ENCODE measurements around the gene ALPK1. TPM values are rescaled to one million over a fixed set of nuclear protein-coding genes. Genes with fewer than 3 reads are reported as not detected.
A peak's percentile ranks its signal among the peaks of the same experiment; 100 is the strongest.

ALPK1 gene
- total and polyA plus RNA-seq, 2 of the 4 experiments (the other 2 are of a cell fraction), result 3.3 to 7.9 TPM

DNA sequence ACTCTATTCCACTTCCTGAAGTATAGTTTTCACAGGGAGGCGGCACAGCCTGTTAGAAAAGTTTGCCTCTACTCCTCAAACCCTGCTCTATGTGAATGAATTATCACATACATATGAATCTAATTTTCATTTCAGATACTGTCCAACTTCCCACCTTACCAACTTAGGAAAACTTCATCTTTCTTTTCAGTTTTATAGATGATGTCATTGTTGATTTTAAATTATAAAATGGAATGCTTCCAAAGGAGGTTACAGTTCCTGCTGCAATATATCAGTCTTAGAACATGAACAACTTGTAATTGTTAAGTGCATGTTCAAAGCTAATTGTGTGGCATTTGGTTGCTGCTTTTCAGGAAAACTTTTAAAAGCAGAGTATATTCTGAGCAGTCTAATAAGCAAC lies 126.4 kb downstream of the ALPK1 start:
- H2AK5ac ChIP-seq (ENCODE audit: low read depth, low read length), result no peak overlapping the region
- BruUV-seq (replicated peaks), result no TSS peak
- no peak overlapping the region for H2AK9ac ChIP-seq (replicated peaks; ENCODE audit: low read depth, low read length, poor library complexity)
- no peaks in the 10 kb centered on the region for H3K36me3 ChIP-seq (ENCODE audit: control insufficient read depth, insufficient read depth, low read length)
- H2BK20ac ChIP-seq (ENCODE audit: low read depth, low read length), result no peak overlapping the region
- H3K23ac ChIP-seq (ENCODE audit: low read depth, low read length), result no peak overlapping the region
- H3K9me3 ChIP-seq (ENCODE audit: control insufficient read depth, insufficient read depth, low read length), result no peaks in the 10 kb centered on the region
- H2BK15ac ChIP-seq (ENCODE audit: low read depth, low read length), result no peak overlapping the region
- H3K4ac ChIP-seq (ENCODE audit: low read depth, low read length), result no peak overlapping the region
- peak; percentile 36 for DNase-seq
- peak; percentile 27 for ATAC-seq (ENCODE audit: low read depth)
- H3K14ac ChIP-seq (replicated peaks; ENCODE audit: low read depth, low read length), result no peak overlapping the region
- no peaks in the 10 kb centered on the region; the same call in 1 of the 2 replicates for H3K4me1 ChIP-seq (ENCODE audit: control insufficient read depth, insufficient read depth, low read length)
- no peaks in the 10 kb centered on the region for H3K27me3 ChIP-seq (ENCODE audit: control insufficient read depth, insufficient read depth, low read length)
- dilution Hi-C loops (cut with HindIII; ENCODE audit: low sequenced_read_pairs, unreplicated experiment), result no loop called here
- H2AFZ ChIP-seq (replicated peaks; ENCODE audit: low read length, poor library complexity), result no peak overlapping the region
- no peak overlapping the region for H2BK120ac ChIP-seq (ENCODE audit: low read depth, low read length)
- ChIA-PET CTCF (interaction anchor here (0.8 kb wide), 1 partner anchor 21 kb away, joined by 3 read pairs; no protein-coding TSS in a partner anchor), POLR2A (ENCODE audit: unreplicated experiment) (no interaction called here)
- H4K20me1 ChIP-seq (ENCODE audit: insufficient read depth, low read length), result no peaks in the 10 kb centered on the region
- intact Hi-C loops (cut with micrococcal nuclease), result no loop called here
- no peak overlapping the region for H3K9ac ChIP-seq (ENCODE audit: low read depth, low read length)
- H3K4me3 ChIP-seq (ENCODE audit: insufficient read depth, low read depth, low read length), result no peak overlapping the region
- H4K5ac ChIP-seq (ENCODE audit: low read depth, low read length), result no peak overlapping the region
- WGBS, 2 experiments (ENCODE audit: extremely low coverage in 2 of 2, insufficient read length in 1 of 2), result no CpG with 5 or more reads among the region's 1 CpG
- no peak overlapping the region for H3K4me2 ChIP-seq (ENCODE audit: low read depth, low read length)
- in situ Hi-C loops (cut with MboI; ENCODE audit: low sequenced_read_pairs), result no loop called here
- no peak overlapping the region for H2BK5ac ChIP-seq (ENCODE audit: low read depth, low read length, poor library complexity, severe bottlenecking)
- H3K9me1 ChIP-seq (ENCODE audit: insufficient read depth, low read length), result no peaks in the 10 kb centered on the region
- H3K27ac ChIP-seq (ENCODE audit: insufficient read depth, low read length), result no peak overlapping the region
- TF ChIP-seq RFX5 (IDR thresholded peaks at IDR 0.05; ENCODE audit: low read depth, low read length) (no peak), SMC3 (IDR thresholded peaks at IDR 0.05; ENCODE audit: low read depth, low read length) (no peak), POLR2A (IDR thresholded peaks at IDR 0.05; ENCODE audit: low read depth, low read length) (no peak), BHLHE40 (IDR thresholded peaks at IDR 0.05; ENCODE audit: low read depth, low read length) (no peak), MAFK (IDR thresholded peaks at IDR 0.05; ENCODE audit: low read depth, low read length) (no peak), CEBPB (IDR thresholded peaks at IDR 0.05; ENCODE audit: low read depth, low read length) (no peak), MXI1 (IDR thresholded peaks at IDR 0.05; ENCODE audit: borderline replicate concordance, low read depth, low read length) (no peak)
- TF ChIP-seq, protein P1, sequence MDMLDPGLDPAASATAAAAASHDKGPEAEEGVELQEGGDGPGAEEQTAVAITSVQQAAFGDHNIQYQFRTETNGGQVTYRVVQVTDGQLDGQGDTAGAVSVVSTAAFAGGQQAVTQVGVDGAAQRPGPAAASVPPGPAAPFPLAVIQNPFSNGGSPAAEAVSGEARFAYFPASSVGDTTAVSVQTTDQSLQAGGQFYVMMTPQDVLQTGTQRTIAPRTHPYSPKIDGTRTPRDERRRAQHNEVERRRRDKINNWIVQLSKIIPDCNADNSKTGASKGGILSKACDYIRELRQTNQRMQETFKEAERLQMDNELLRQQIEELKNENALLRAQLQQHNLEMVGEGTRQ (IDR thresholded peaks at IDR 0.05; ENCODE audit: low read depth, low read length), result no peak
- TF ChIP-seq, protein P2, sequence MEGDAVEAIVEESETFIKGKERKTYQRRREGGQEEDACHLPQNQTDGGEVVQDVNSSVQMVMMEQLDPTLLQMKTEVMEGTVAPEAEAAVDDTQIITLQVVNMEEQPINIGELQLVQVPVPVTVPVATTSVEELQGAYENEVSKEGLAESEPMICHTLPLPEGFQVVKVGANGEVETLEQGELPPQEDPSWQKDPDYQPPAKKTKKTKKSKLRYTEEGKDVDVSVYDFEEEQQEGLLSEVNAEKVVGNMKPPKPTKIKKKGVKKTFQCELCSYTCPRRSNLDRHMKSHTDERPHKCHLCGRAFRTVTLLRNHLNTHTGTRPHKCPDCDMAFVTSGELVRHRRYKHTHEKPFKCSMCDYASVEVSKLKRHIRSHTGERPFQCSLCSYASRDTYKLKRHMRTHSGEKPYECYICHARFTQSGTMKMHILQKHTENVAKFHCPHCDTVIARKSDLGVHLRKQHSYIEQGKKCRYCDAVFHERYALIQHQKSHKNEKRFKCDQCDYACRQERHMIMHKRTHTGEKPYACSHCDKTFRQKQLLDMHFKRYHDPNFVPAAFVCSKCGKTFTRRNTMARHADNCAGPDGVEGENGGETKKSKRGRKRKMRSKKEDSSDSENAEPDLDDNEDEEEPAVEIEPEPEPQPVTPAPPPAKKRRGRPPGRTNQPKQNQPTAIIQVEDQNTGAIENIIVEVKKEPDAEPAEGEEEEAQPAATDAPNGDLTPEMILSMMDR (conservative IDR thresholded peaks at IDR 0.05; ENCODE audit: low read depth, low read length), result no peak
- no peak overlapping the region for H3K18ac ChIP-seq (ENCODE audit: low read depth, low read length)
- no peak overlapping the region for H3K56ac ChIP-seq (ENCODE audit: extremely low read depth, insufficient read depth, low read length)
- no peak overlapping the region for H4K8ac ChIP-seq (ENCODE audit: low read depth in 2 of 2, low read length in 2 of 2)
- H4K91ac ChIP-seq (ENCODE audit: insufficient read depth, low read depth, low read length), result no peak overlapping the region
- H3K79me1 ChIP-seq (ENCODE audit: low read depth in 1 of 2, low read length in 2 of 2), result no peaks in the 10 kb centered on the region
